ENCODE measurements around the gene PAQR9. TPM values are rescaled to one million over a fixed set of nuclear protein-coding genes. Genes with fewer than 3 reads are reported as not detected.

Gene PAQR9
- total and polyA plus RNA-seq, 9 of the 15 experiments (the other 6 are each of a cell fraction or from before 2014, with no cell fraction given) = 0.04 to 0.58 (median 0.22) TPM

- no peak for TF ChIP-seq VEZF1 (CRISPR knock-in tag; IDR thresholded peaks at IDR 0.05)
- TF ChIP-seq ATF3 (IDR thresholded peaks at IDR 0.05) = peak; percentile 71
- no peak for TF ChIP-seq ATF3 (CRISPR knock-in tag; conservative IDR thresholded peaks at IDR 0.05)
- TF ChIP-seq HLTF (IDR thresholded peaks at IDR 0.05) = no peak
- no peak for TF ChIP-seq DIDO1 (tag; IDR thresholded peaks at IDR 0.05; ENCODE audit: low read depth)
- TF ChIP-seq DDX20 (tag; IDR thresholded peaks at IDR 0.05; ENCODE audit: low read depth) = no peak
- no peak for TF ChIP-seq THRB (CRISPR knock-in tag; conservative IDR thresholded peaks at IDR 0.05)
- no peak for TF ChIP-seq NFE2L1 (tag; IDR thresholded peaks at IDR 0.05; ENCODE audit: borderline replicate concordance, low read depth)
- peak; percentile 41 for TF ChIP-seq PKNOX1 (IDR thresholded peaks at IDR 0.05)
- TF ChIP-seq KAT8 (IDR thresholded peaks at IDR 0.05; ENCODE audit: low read depth) = no peak
- TF ChIP-seq SLC30A9 (CRISPR knock-in tag; IDR thresholded peaks at IDR 0.05) = no peak
- no peak for TF ChIP-seq NFYB (IDR thresholded peaks at IDR 0.05; ENCODE audit: extremely low read depth, insufficient read length)
- no peak for TF ChIP-seq POLR2AphosphoS2 (IDR thresholded peaks at IDR 0.05; ENCODE audit: low read length)
- no peak for TF ChIP-seq MLLT1 (IDR thresholded peaks at IDR 0.05)
- TF ChIP-seq AFF1 (IDR thresholded peaks at IDR 0.05; ENCODE audit: low read depth in 1 of 2, partially characterized antibody in 2 of 2) = no peak
These were observed 4.8 kb downstream of the PAQR9 start (continued) for GRCh38 chr3:142958707-142959106.

Data from K562 (cell line).